Common myeloid progenitor, CD34-positive (primary cell): ENCODE results near the gene NMNAT2.
"Not testable (repeated sequence)": the region's sequence is repeated elsewhere in the genome, so short reads cannot be mapped to it uniquely, and the experiment has no call there.

Experiments used
- CTCF ChIA-PET: fragments of 350-600 bp; sonication (Branson Sonifier 250); formaldehyde crosslinking; loops from one replicate; lab custom pipeline; 2021; ENCODE audit warnings: antibody characterized with exemption; lab: Charles Lee
- POLR2A ChIA-PET: fragments of 350-600 bp; sonication (Branson Sonifier 250); formaldehyde crosslinking; loops from one replicate; lab custom pipeline; 2021; ENCODE audit warnings: antibody characterized with exemption; lab: Charles Lee
- DNase-seq, 3 donors: peaks; one replicate each; pipeline versions ENCODE4 v3.0.0 to v3.0.0-alpha.2; 2013
- H3K27ac ChIP-seq, 2 experiments: 1 replicate in 1 of 2; 2 replicates in 1 of 2; pipeline ENCODE4 v1.7.0; 2013; ENCODE audit warnings: inconsistent platforms in 2 of 2, low read length in 2 of 2, mild to moderate bottlenecking in 2 of 2, low read depth in 1 of 2, moderate library complexity in 1 of 2; ENCODE audit not compliant: severe bottlenecking in 2 of 2, insufficient read depth in 1 of 2, poor library complexity in 1 of 2
- H3K27me3 ChIP-seq, 5 experiments: replicated peaks in 2 of 5; 1 replicate in 3 of 5; 2 replicates in 2 of 5; pipeline versions ENCODE4 v1.6.1 to v1.7.0; 2013; ENCODE audit warnings: low read length in 4 of 5, mild to moderate bottlenecking in 2 of 5, moderate library complexity in 2 of 5, inconsistent platforms in 1 of 5; ENCODE audit not compliant: insufficient read depth in 5 of 5, control insufficient read depth in 4 of 5
- H3K36me3 ChIP-seq, 4 experiments: 1 replicate in 2 of 4; 2 replicates in 2 of 4; pipeline versions ENCODE4 v1.6.1 to v1.7.0; 2013; ENCODE audit warnings: low read length in 3 of 4, control low read depth in 1 of 4, mild to moderate bottlenecking in 1 of 4; ENCODE audit not compliant: control insufficient read depth in 4 of 4, insufficient read depth in 4 of 4
- H3K4me1 ChIP-seq, 4 experiments: 1 replicate in 3 of 4; 2 replicates in 1 of 4; pipeline versions ENCODE4 v1.6.1 to v1.7.1; 2013; ENCODE audit warnings: low read length in 3 of 4, mild to moderate bottlenecking in 3 of 4, control low read depth in 1 of 4, inconsistent platforms in 1 of 4, moderate library complexity in 1 of 4; ENCODE audit not compliant: control insufficient read depth in 4 of 4, insufficient read depth in 4 of 4; ENCODE audit errors: control extremely low read depth in 1 of 4
- H3K4me3 ChIP-seq, 7 experiments: 1 replicate in 4 of 7; 2 replicates in 3 of 7; pipeline versions ENCODE4 v1.5.1 to v1.7.0; 2013; ENCODE audit warnings: mild to moderate bottlenecking in 7 of 7, low read length in 6 of 7, moderate library complexity in 6 of 7, inconsistent platforms in 2 of 7, low read depth in 2 of 7, control low read depth in 1 of 7; ENCODE audit not compliant: insufficient read depth in 4 of 7, control insufficient read depth in 1 of 7; ENCODE audit errors: extremely low read depth in 1 of 7
- H3K9me3 ChIP-seq, 5 experiments: 1 replicate in 4 of 5; 2 replicates in 1 of 5; pipeline versions ENCODE4 v1.6.1 to v1.7.1; 2013; ENCODE audit warnings: low read length in 4 of 5, mild to moderate bottlenecking in 2 of 5, inconsistent platforms in 1 of 5, low read depth in 1 of 5, moderate library complexity in 1 of 5; ENCODE audit not compliant: control insufficient read depth in 4 of 5, insufficient read depth in 2 of 5; ENCODE audit errors: control extremely low read depth in 1 of 5
- WGBS: methylation state at CpG from one replicate; pipeline ENCODE4 v1.1.5; 2013; ENCODE audit not compliant: insufficient coverage; 5-methylcytosine and 5-hydroxymethylcytosine counted together

The NMNAT2 gene

DNA sequence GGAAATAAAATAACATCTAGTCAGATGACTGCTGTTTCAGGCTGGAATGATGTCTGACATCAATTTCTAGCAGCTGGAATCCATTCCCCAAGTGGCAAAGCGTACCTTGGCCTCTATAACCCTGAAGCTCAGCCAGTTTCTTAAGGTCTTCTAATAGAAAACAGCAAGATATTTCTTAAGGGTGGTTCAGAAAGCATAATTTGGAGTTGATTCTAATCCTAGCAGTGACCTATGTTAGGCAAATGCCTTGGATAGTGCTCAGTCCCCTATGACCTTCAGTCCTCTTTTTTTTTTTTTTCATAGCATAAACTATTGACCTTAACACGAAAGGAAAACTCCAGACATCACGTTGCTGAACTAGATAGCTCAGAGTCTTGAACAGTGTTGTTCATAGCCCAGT, 175.6 kb downstream of the NMNAT2 start:
- Histone ChIP-seq H3K36me3 (no peaks in the 10 kb centered on the region), H3K4me3 (no peak overlapping the region), H3K4me1 (no peaks in the 10 kb centered on the region), H3K27ac (no peak overlapping the region), H3K27me3 (peaks cover 0 to 6% (median 0%) of the 10 kb centered on the region in 5 experiments), H3K9me3 (peaks cover 0 to 2% (median 0%) of the 10 kb centered on the region in 5 experiments)
- WGBS: 90% methylated on average over 2 of the region's 3 CpGs
- DNase-seq: no peak
- POLR2A ChIA-PET: no interaction called here
- CTCF ChIA-PET: interaction anchor here (0.6 to 0.8 kb wide), 2 partner anchors 17 to 251 kb away, joined by 3 read pairs; no protein-coding TSS in a partner anchor

DNA sequence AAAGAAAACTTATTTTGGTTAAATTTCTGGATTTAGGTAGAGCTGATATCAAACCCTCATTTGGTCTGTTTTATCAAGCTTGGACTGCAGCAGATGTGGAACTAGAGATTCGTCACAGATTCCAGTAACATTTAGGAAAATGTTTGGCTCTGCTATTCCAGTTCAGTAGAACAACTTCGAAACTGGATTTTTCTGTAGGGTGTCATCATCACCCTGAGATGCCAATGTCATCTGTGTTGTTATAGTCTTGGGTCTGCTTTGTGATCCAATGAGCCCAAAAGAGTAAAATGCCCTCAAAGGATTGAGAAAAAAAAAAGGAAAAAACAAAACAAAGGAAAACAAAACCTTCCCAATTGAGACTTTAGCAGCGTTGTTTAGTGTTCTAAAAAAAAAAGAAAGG, 176.7 kb downstream of the NMNAT2 start:
- DNase-seq: no peak
- peaks cover 0 to 2% (median 0%) of the 10 kb centered on the region in 5 experiments for H3K27me3 ChIP-seq
- no peak overlapping the region for H3K4me3 ChIP-seq
- no peaks in the 10 kb centered on the region for H3K4me1 ChIP-seq
- POLR2A ChIA-PET: interaction anchor here (0.6 kb wide), 1 partner anchor 46 kb away, joined by 3 read pairs; no protein-coding TSS in a partner anchor
- peaks cover 0 to 2% (median 0%) of the 10 kb centered on the region in 5 experiments for H3K9me3 ChIP-seq
- 80% methylated on average over 3 of the region's 3 CpGs for WGBS
- CTCF ChIA-PET: interaction anchor here (1.0 to 3.8 kb wide), 2 partner anchors 13 to 17 kb away, joined by 3 to 14 read pairs; no protein-coding TSS in a partner anchor
- H3K36me3 ChIP-seq: no peaks in the 10 kb centered on the region
- H3K27ac ChIP-seq: no peak overlapping the region

DNA sequence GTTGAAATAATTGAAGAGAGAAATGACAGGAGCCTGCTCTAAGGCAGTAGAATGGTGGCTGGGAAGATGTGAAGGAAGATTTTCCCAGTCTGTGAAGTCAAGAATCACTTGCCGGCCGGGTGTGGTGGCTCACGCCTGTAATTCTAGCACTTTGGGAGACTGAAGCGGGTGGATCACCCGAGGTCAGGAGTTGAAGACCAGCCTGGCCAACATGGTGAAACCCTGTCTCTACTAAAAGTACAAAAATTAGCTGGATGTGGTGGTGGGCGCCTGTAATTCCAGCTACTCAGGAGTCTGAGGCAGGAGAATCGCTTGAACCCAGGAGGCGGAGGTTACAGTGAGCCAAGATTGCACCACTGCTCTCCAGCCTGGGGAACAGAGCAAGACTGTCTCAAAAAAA, 177.3 kb downstream of the NMNAT2 start:
- not testable (repeated sequence) for H3K27ac ChIP-seq, H3K4me3 ChIP-seq, H3K36me3 ChIP-seq, H3K9me3 ChIP-seq, H3K27me3 ChIP-seq, H3K4me1 ChIP-seq, DNase-seq
- ChIA-PET CTCF (interaction anchor here (1.0 to 3.8 kb wide), 2 partner anchors 13 to 17 kb away, joined by 3 to 14 read pairs; no protein-coding TSS in a partner anchor), POLR2A (interaction anchor here (0.6 kb wide), 1 partner anchor 47 kb away, joined by 3 read pairs; no protein-coding TSS in a partner anchor)
- WGBS: 93% methylated on average over 8 of the region's 8 CpGs

DNA sequence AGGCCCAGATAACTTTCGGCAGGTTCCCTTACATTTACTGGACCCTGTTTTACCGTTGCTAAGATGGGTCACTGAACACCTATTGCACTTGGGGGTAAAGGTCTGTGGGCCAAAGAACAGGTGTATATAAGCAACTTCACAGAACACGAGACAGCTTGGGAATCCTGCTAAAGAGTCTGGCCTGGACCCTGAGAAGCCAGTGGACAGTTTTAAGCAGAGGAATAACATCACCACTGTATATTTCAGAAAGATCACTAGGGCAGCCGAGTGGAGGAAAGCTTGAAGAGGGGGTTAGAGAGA, 177.7 kb downstream of the NMNAT2 start:
- CTCF ChIA-PET: interaction anchor here (1.3 to 3.8 kb wide), 2 partner anchors 8 to 12 kb away, joined by 4 to 14 read pairs; no protein-coding TSS in a partner anchor
- Histone ChIP-seq H3K4me1 (no peaks in the 10 kb centered on the region), H3K4me3 (no peak overlapping the region), H3K27ac (no peak overlapping the region), H3K36me3 (no peaks in the 10 kb centered on the region), H3K9me3 (peaks cover 0 to 2% (median 0%) of the 10 kb centered on the region in 5 experiments), H3K27me3 (peaks cover 0 to 2% (median 0%) of the 10 kb centered on the region in 5 experiments)
- POLR2A ChIA-PET: no interaction called here
- no peak for DNase-seq
- WGBS: 100% methylated on average over 4 of the region's 4 CpGs

DNA sequence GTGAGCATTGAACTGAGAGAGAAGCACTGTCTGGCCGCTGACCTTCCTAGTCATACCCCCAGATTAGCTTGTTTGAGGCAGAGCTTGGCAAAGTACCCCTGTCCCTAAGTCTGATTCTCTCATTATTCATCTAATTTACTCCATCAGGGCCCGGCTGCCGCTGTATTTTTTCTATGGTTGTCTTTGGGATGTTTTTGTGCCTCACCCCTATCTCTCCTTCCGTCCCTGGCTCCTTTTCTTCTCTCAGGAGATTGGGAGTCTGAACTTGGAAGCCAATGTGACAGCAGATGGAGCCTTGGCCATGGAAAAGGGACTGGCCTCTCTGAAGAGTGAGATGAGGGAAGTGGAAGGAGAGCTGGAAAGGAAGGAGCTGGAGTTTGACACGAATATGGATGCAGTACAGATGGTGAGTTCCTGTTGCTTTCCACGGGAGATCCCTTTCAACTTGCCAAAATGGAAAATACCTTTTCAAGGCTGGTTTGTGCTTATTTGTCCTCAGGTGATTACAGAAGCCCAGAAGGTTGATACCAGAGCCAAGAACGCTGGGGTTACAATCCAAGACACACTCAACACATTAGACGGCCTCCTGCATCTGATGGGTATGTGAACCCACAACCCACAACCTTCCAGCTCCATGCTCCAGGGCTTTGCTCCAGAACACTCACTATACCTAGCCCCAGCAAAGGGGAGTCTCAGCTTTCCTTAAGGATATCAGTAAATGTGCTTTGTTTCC, 178.2 kb downstream of the NMNAT2 start:
- ChIA-PET POLR2A (no interaction called here), CTCF (interaction anchor here (1.3 to 3.8 kb wide), 2 partner anchors 8 to 12 kb away, joined by 4 to 14 read pairs; no protein-coding TSS in a partner anchor)
- 93% methylated on average over 5 of the region's 8 CpGs for WGBS
- H3K27ac ChIP-seq: no peak overlapping the region
- no peaks in the 10 kb centered on the region for H3K4me1 ChIP-seq
- no peak for DNase-seq
- no peaks in the 10 kb centered on the region for H3K36me3 ChIP-seq
- H3K9me3 ChIP-seq: peaks cover 0 to 2% (median 0%) of the 10 kb centered on the region in 5 experiments
- peaks cover 0 to 2% (median 0%) of the 10 kb centered on the region in 5 experiments for H3K27me3 ChIP-seq
- H3K4me3 ChIP-seq: no peak overlapping the region

DNA sequence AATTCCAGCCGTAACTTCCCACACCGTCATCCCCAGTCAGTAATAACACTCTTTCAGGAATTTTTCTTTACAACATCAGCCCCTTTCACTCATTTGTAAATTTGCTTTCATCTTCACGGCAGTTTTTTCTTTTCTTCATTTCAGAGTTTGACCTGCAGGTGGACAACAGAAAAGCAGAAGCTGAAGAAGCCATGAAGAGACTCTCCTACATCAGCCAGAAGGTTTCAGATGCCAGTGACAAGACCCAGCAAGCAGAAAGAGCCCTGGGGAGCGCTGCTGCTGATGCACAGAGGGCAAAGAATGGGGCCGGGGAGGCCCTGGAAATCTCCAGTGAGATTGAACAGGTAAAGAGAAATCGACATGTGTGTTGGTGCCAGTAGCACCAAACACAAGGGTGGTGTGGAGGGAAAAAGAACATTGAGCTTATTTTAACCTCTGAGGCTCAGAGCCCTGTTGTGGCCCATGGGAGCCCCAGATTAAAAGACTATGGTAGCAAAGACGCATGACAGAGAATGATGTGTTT, 178.9 kb downstream of the NMNAT2 start:
- no peaks in the 10 kb centered on the region for H3K27me3 ChIP-seq
- no peaks in the 10 kb centered on the region for H3K36me3 ChIP-seq
- DNase-seq: no peak
- H3K27ac ChIP-seq: no peak overlapping the region
- 93% methylated on average over 7 of the region's 7 CpGs for WGBS
- no peaks in the 10 kb centered on the region for H3K9me3 ChIP-seq
- ChIA-PET POLR2A (no interaction called here), CTCF (interaction anchor here (1.3 to 3.8 kb wide), 2 partner anchors 9 to 11 kb away, joined by 4 to 14 read pairs; no protein-coding TSS in a partner anchor)
- H3K4me1 ChIP-seq: no peaks in the 10 kb centered on the region
- no peak overlapping the region for H3K4me3 ChIP-seq

DNA sequence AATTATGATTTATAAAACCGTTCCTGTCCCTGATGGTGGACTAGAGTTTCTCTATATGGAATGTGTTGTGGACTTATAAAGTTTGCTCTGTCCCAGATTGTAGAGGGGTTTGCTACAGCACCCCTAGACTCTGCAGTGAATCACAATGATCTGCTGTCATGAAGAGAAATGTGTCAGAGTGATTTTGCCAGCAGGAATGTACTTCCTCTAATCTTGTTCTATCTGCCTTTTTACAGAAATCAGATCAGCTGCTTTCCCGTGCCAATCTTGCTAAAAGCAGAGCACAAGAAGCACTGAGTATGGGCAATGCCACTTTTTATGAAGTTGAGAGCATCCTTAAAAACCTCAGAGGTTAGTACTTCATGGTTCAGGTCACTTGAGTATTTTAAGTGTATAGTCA, 180.1 kb downstream of the NMNAT2 start:
- no peaks in the 10 kb centered on the region for H3K4me1 ChIP-seq
- H3K27me3 ChIP-seq: no peaks in the 10 kb centered on the region
- no peak overlapping the region for H3K27ac ChIP-seq
- WGBS: 83% methylated on average over 2 of the region's 2 CpGs
- CTCF ChIA-PET: interaction anchor here (0.8 to 3.8 kb wide), 2 partner anchors 10 to 277 kb away, joined by 3 to 14 read pairs; no protein-coding TSS in a partner anchor
- H3K36me3 ChIP-seq: no peaks in the 10 kb centered on the region
- no peaks in the 10 kb centered on the region for H3K9me3 ChIP-seq
- no peak overlapping the region for H3K4me3 ChIP-seq
- POLR2A ChIA-PET: no interaction called here
- no peak for DNase-seq
